GM10248 (cell line): Measurements from ENCODE around the gene BAHCC1.

Source experiments
- CTCF ChIA-PET: fragments of 300-600 bp; sonication (Branson Sonifier 250); formaldehyde crosslinking; extraction: SDS; loops from one replicate; lab custom pipeline; 2021; ENCODE audit warnings: antibody characterized with exemption; lab: Yijun Ruan, JAX
- POLR2A ChIA-PET: fragments of 350-650 bp; sonication (Branson Sonifier 250); formaldehyde crosslinking; extraction: SDS; loops from one replicate; lab custom pipeline; 2020; ENCODE audit warnings: antibody characterized with exemption; lab: Yijun Ruan, JAX
- DNase-seq: peaks from one replicate; pipeline ENCODE4 v3.0.0; 2012; ENCODE audit errors: extremely low spot score
- CTCF ChIP-seq: IDR thresholded peaks from 2 replicates; pipeline ENCODE4 v1.5.1; 2012; ENCODE audit warnings: mild to moderate bottlenecking, low read depth; ENCODE audit errors: extremely low read depth, missing control alignments, control extremely low read depth

Gene BAHCC1

DNA sequence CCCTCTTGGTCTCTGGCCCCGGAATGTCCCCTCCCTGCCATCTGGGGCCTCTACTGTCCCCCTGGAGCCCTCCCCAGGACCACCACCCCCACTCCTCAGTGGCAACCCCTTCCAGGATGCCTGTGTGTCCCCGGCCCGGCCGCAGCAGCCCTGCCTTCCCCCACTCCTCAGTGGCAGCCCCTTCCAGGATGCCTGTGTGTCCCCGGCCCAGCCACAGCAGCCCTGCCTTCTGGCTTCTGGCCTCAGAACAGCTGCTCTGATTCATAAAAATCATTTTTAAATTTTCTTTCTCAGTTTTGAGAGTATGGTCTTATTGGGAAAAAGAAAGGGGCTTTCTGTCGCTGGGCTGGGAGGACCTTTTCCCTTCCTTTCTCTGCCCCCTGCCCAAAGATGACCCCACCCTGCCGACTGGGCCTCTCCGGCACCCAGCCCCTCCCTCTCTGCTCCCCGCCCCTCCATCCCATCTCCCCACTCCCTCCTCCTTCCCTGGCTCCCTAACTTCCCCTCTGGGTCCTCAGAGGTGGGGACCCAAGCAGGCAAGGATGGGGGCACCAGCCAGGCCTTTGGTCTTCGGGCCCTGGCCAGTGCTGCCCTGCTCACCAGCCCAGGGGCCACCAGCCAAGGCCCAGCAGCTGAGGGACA, 40.5 kb downstream of the BAHCC1 start:
- DNase-seq, result no peak
- no peak for TF ChIP-seq CTCF
- ChIA-PET CTCF (interaction anchor here (1.5 kb wide), 1 partner anchor 49 kb away, joined by 3 read pairs; no protein-coding TSS in a partner anchor), POLR2A (no interaction called here)

GRCh38 chr17:81436294-81436849, 41.1 kb downstream of the BAHCC1 start:
- CTCF ChIA-PET, result interaction anchor here (1.5 kb wide), 1 partner anchor 48 kb away, joined by 3 read pairs; no protein-coding TSS in a partner anchor
- POLR2A ChIA-PET, result no interaction called here
- DNase-seq, result no peak
- no peak for TF ChIP-seq CTCF

DNA sequence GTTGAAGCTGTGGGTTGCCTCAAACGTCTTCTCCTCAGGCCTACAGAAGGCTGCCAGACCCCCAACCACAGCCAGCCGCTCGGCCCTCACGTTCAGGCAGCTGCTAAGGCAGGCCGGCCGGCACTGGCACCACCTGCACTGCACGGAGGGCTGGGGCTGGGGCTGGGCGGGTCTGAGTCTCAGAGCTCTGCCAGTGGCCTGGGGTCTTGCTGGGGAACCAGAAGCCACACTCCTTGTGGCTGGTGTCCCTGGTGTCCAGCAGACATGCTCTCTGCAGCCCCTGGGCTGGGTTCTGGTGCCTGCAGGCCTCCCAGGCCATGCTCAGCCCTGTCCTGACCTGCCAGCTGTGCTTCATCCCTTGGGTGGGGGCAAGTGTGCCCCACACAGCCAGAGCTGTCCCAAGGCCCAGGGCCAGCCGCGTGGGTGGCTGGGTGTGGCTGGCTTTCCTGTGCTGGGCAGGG, 42.0 kb downstream of the BAHCC1 start:
- POLR2A ChIA-PET, result no interaction called here
- DNase-seq, result no peak
- CTCF ChIA-PET, result interaction anchor here (1.1 to 1.5 kb wide), 2 partner anchors 9 to 47 kb away, joined by 3 read pairs; no protein-coding TSS in a partner anchor
- TF ChIP-seq CTCF, result no peak

- no peak for DNase-seq
- ChIA-PET POLR2A (no interaction called here), CTCF (interaction anchor here (1.1 kb wide), 1 partner anchor 9 kb away, joined by 3 read pairs; no protein-coding TSS in a partner anchor)
- TF ChIP-seq CTCF, result no peak
These were observed 42.9 kb downstream of the BAHCC1 start for GRCh38 chr17:81438007-81438659.

- no peak for DNase-seq
- POLR2A ChIA-PET, result no interaction called here
- TF ChIP-seq CTCF, result no peak
- CTCF ChIA-PET, result no interaction called here
These were observed 43.4 kb downstream of the BAHCC1 start for GRCh38 chr17:81438688-81439087.

- ChIA-PET CTCF (interaction anchor here (0.7 to 1.9 kb wide), 6 partner anchors 10 to 148 kb away, joined by 3 to 6 read pairs (median 3); no protein-coding TSS in a partner anchor), POLR2A (no interaction called here)
- no peak for TF ChIP-seq CTCF
- DNase-seq, result no peak
These were observed 44.8 kb downstream of the BAHCC1 start for GRCh38 chr17:81440051-81440471.
